ENCODE results near the gene GALNT18.

GRCh38 chr11:11468954-11469353 lies 152.9 kb downstream of the GALNT18 start:
- TF ChIP-seq CTCF (IDR thresholded peaks at IDR 0.05): no peak
- TF ChIP-seq POLR2A (IDR thresholded peaks at IDR 0.05): no peak
- TF ChIP-seq POLR2AphosphoS5 (IDR thresholded peaks at IDR 0.05): no peak

All from breast epithelium (tissue), 3 donors.